HepG2 (cell line): ENCODE measurements around the gene SERPIND1. TPM values are rescaled to one million over a fixed set of nuclear protein-coding genes. Genes with fewer than 3 reads are reported as not detected.

ENCODE experiments used
- ARID2 ChIP-seq: sonication (generic); formaldehyde crosslinking; IDR thresholded peaks from 2 replicates; pipeline ENCODE4 v1.8.1; 2022; ENCODE audit warnings: mild to moderate bottlenecking, missing genetic modification reagents, borderline replicate concordance
- CCDC6 ChIP-seq: sonication (generic); formaldehyde crosslinking; IDR thresholded peaks from 2 replicates; pipeline ENCODE4 v1.8.1; 2022; ENCODE audit warnings: mild to moderate bottlenecking, missing genetic modification reagents, moderate library complexity
- ETV6 ChIP-seq: sonication (generic); formaldehyde crosslinking; conservative IDR thresholded peaks from 2 replicates; pipeline ENCODE4 v1.4.0; 2020; ENCODE audit warnings: missing genetic modification reagents
- KAT8 ChIP-seq: IDR thresholded peaks from 2 replicates; pipeline ENCODE4 v1.6.1; 2016; ENCODE audit warnings: missing genetic modification reagents, missing compliant biosample characterization
- MEIS2 ChIP-seq: sonication (generic); formaldehyde crosslinking; IDR thresholded peaks from 2 replicates; pipeline ENCODE4 v1.9.0; 2021; ENCODE audit warnings: mild to moderate bottlenecking, missing genetic modification reagents
- MXI1 ChIP-seq: IDR thresholded peaks from 3 replicates; pipeline ENCODE4 v1.6.1; 2012; ENCODE audit warnings: low read depth, low read length, inconsistent platforms, borderline replicate concordance
- POLR2AphosphoS2 ChIP-seq: IDR thresholded peaks from 2 replicates; pipeline ENCODE4 v1.6.1; 2011; ENCODE audit warnings: low read depth, low read length, improper control_type of control experiment
- PRMT3 ChIP-seq: sonication (generic); formaldehyde crosslinking; IDR thresholded peaks from 2 replicates; pipeline ENCODE4 v1.8.1; 2022; ENCODE audit warnings: low read depth, mild to moderate bottlenecking, moderate library complexity, missing genetic modification reagents, borderline replicate concordance
- ZMYM3 ChIP-seq: sonication (generic); formaldehyde crosslinking; IDR thresholded peaks from 2 replicates; pipeline ENCODE4 v1.5.1; 2020; ENCODE audit warnings: mild to moderate bottlenecking, missing genetic modification reagents
- ZNF850 ChIP-seq: sonication (generic); formaldehyde crosslinking; conservative IDR thresholded peaks from 2 replicates; pipeline ENCODE4 v1.9.0; 2021; ENCODE audit warnings: mild to moderate bottlenecking, missing genetic modification reagents
- ZNF879 ChIP-seq: sonication (generic); formaldehyde crosslinking; IDR thresholded peaks from 2 replicates; pipeline ENCODE4 v1.8.1; 2023; ENCODE audit warnings: missing genetic modification reagents
- ZSCAN29 ChIP-seq: sonication (generic); formaldehyde crosslinking; conservative IDR thresholded peaks from 2 replicates; pipeline ENCODE4 v1.4.0; 2020; ENCODE audit warnings: mild to moderate bottlenecking, missing genetic modification reagents
- polyA plus RNA-seq, 8 experiments: library from polyadenylated mRNA; depleted of rRNA in 3 of 8; stranded (reverse) in 7 of 8; unstranded in 1 of 8; fragments of >200 nt; fragmentation: Illumina TruSeq in 4 of 8; extraction: Trizol in 4 of 8; gene quantifications; 2 replicates each; pipeline versions ENCODE4 v1.2.1 to v1.2.3, GENCODE V29; 2011 to 2016; ENCODE audit warnings: low read depth in 4 of 8, missing spikeins in 1 of 8, mixed read lengths in 1 of 8; ENCODE audit not compliant: insufficient read depth in 1 of 8
- total RNA-seq, 5 experiments: library from RNA; depleted of rRNA; stranded (reverse); fragments of >200 nt; fragmentation: Illumina TruSeq; extraction: Trizol; gene quantifications; 2 replicates each; pipeline ENCODE4 v1.2.3, GENCODE V29; 2016; ENCODE audit warnings: low read depth in 1 of 5
- TF ChIP-seq, protein P1 (sequence below): sonication (generic); formaldehyde crosslinking; IDR thresholded peaks from 2 replicates; pipeline ENCODE4 v1.4.0; 2020; ENCODE audit warnings: missing genetic modification reagents, borderline replicate concordance
- TF ChIP-seq, protein P2 (sequence below): sonication (generic); formaldehyde crosslinking; IDR thresholded peaks from 2 replicates; pipeline ENCODE4 v1.5.0; 2020; ENCODE audit warnings: mild to moderate bottlenecking, missing genetic modification reagents, borderline replicate concordance
- TF ChIP-seq, protein P3 (sequence below): IDR thresholded peaks from 2 replicates; pipeline ENCODE4 v1.6.1; 2016; ENCODE audit warnings: mild to moderate bottlenecking, missing biosample characterization, missing genetic modification reagents
- TF ChIP-seq, protein P4 (sequence below): IDR thresholded peaks from 2 replicates; pipeline ENCODE4 v1.6.1; 2012; ENCODE audit warnings: low read depth, low read length, improper control_type of control experiment
- TF ChIP-seq, protein P5 (sequence below): sonication (generic); formaldehyde crosslinking; IDR thresholded peaks from 2 replicates; pipeline ENCODE4 v1.4.0; 2020; ENCODE audit warnings: low read depth, mild to moderate bottlenecking, missing genetic modification reagents
- TF ChIP-seq, protein P6 (sequence below): sonication (generic); formaldehyde crosslinking; conservative IDR thresholded peaks from 2 replicates; pipeline ENCODE4 v1.8.1; 2023; ENCODE audit warnings: missing genetic modification reagents

Gene SERPIND1
- total and polyA plus RNA-seq, 2 of the 13 experiments (the other 11 are each of a cell fraction or from before 2014, with no cell fraction given): 111 to 350 TPM

DNA sequence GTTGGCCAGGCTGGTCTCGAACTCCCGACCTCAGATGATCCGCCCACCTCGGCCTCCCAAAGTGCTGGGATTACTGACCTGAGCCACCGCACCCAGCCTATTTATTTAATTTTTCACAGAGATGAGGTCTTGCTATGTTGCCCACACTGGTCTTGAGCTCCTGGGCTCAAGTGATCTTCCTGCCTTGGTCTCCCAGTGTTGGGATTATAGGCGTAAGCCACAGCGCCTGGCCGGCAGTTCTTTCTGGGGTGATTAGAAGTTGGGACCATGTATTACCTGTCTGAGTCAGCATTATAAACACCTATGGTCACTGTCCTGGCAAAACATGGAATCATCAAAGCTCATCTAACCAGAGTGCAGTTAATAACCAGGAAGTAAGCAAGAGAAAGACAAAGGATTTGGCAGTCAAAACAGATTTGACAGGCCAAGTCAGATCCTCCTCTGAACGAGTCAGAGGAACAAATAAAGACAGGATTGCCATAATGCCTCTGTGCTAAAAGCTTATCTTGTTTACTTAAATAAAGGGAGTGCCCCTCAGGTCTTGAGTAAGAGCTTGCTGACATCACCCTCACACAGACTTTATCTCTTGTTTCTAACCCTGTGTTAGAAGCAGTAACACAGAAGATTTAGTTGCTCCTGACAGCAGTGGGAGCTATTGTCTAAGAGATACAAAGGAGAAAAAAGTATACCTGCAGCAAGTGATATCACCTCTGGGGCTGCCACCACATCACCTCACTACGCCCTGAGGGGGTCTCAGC lies 3.7 kb downstream of the SERPIND1 start (continued):
- TF ChIP-seq CCDC6: peak; percentile 72; the same call in 1 of the 2 replicates
- TF ChIP-seq ARID2 (CRISPR knock-in tag): no peak
- peak; percentile 95 for TF ChIP-seq MEIS2 (CRISPR knock-in tag)
- no peak for TF ChIP-seq ETV6 (CRISPR knock-in tag)
- TF ChIP-seq, protein P1, sequence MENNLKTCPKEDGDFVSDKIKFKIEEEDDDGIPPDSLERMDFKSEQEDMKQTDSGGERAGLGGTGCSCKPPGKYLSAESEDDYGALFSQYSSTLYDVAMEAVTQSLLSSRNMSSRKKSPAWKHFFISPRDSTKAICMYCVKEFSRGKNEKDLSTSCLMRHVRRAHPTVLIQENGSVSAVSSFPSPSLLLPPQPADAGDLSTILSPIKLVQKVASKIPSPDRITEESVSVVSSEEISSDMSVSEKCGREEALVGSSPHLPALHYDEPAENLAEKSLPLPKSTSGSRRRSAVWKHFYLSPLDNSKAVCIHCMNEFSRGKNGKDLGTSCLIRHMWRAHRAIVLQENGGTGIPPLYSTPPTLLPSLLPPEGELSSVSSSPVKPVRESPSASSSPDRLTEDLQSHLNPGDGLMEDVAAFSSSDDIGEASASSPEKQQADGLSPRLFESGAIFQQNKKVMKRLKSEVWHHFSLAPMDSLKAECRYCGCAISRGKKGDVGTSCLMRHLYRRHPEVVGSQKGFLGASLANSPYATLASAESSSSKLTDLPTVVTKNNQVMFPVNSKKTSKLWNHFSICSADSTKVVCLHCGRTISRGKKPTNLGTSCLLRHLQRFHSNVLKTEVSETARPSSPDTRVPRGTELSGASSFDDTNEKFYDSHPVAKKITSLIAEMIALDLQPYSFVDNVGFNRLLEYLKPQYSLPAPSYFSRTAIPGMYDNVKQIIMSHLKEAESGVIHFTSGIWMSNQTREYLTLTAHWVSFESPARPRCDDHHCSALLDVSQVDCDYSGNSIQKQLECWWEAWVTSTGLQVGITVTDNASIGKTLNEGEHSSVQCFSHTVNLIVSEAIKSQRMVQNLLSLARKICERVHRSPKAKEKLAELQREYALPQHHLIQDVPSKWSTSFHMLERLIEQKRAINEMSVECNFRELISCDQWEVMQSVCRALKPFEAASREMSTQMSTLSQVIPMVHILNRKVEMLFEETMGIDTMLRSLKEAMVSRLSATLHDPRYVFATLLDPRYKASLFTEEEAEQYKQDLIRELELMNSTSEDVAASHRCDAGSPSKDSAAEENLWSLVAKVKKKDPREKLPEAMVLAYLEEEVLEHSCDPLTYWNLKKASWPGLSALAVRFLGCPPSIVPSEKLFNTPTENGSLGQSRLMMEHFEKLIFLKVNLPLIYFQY (CRISPR knock-in tag): peak; percentile 55; the same call in 1 of the 2 replicates
- TF ChIP-seq, protein P2, sequence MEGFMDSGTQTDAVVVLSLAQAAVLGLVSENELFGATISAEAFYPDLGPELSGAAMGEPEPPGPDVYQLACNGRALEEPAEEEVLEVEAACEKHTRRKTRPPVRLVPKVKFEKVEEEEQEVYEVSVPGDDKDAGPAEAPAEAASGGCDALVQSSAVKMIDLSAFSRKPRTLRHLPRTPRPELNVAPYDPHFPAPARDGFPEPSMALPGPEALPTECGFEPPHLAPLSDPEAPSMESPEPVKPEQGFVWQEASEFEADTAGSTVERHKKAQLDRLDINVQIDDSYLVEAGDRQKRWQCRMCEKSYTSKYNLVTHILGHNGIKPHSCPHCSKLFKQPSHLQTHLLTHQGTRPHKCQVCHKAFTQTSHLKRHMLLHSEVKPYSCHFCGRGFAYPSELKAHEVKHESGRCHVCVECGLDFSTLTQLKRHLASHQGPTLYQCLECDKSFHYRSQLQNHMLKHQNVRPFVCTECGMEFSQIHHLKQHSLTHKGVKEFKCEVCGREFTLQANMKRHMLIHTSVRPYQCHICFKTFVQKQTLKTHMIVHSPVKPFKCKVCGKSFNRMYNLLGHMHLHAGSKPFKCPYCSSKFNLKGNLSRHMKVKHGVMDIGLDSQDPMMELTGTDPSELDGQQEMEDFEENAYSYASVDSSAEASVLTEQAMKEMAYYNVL (CRISPR knock-in tag): peak; percentile 85
- TF ChIP-seq, protein P3, sequence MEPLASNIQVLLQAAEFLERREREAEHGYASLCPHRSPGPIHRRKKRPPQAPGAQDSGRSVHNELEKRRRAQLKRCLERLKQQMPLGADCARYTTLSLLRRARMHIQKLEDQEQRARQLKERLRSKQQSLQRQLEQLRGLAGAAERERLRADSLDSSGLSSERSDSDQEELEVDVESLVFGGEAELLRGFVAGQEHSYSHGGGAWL: no peak
- no peak for TF ChIP-seq PRMT3
- TF ChIP-seq, protein P4, sequence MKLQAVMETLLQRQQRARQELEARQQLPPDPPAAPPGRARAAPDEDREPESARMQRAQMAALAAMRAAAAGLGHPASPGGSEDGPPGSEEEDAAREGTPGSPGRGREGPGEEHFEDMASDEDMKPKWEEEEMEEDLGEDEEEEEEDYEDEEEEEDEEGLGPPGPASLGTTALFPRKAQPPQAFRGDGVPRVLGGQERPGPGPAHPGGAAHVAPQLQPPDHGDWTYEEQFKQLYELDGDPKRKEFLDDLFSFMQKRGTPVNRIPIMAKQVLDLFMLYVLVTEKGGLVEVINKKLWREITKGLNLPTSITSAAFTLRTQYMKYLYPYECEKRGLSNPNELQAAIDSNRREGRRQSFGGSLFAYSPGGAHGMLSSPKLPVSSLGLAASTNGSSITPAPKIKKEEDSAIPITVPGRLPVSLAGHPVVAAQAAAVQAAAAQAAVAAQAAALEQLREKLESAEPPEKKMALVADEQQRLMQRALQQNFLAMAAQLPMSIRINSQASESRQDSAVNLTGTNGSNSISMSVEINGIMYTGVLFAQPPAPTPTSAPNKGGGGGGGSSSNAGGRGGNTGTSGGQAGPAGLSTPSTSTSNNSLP: peak; percentile 97
- TF ChIP-seq ZMYM3 (CRISPR knock-in tag): 0 out of 2 replicates have a peak, but pooled peaks have one; percentile 35
- no peak for TF ChIP-seq POLR2AphosphoS2
- TF ChIP-seq, protein P5, sequence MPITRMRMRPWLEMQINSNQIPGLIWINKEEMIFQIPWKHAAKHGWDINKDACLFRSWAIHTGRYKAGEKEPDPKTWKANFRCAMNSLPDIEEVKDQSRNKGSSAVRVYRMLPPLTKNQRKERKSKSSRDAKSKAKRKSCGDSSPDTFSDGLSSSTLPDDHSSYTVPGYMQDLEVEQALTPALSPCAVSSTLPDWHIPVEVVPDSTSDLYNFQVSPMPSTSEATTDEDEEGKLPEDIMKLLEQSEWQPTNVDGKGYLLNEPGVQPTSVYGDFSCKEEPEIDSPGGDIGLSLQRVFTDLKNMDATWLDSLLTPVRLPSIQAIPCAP: no peak
- no peak for TF ChIP-seq ZNF850 (CRISPR knock-in tag)
- TF ChIP-seq, protein P6, sequence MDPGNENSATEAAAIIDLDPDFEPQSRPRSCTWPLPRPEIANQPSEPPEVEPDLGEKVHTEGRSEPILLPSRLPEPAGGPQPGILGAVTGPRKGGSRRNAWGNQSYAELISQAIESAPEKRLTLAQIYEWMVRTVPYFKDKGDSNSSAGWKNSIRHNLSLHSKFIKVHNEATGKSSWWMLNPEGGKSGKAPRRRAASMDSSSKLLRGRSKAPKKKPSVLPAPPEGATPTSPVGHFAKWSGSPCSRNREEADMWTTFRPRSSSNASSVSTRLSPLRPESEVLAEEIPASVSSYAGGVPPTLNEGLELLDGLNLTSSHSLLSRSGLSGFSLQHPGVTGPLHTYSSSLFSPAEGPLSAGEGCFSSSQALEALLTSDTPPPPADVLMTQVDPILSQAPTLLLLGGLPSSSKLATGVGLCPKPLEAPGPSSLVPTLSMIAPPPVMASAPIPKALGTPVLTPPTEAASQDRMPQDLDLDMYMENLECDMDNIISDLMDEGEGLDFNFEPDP (CRISPR knock-in tag): no peak
- TF ChIP-seq ZNF879 (CRISPR knock-in tag): no peak
- peak; percentile 60; the same call in 1 of the 3 replicates for TF ChIP-seq MXI1
- TF ChIP-seq ZSCAN29 (CRISPR knock-in tag): 0 out of 2 replicates have a peak, but pooled peaks have one; percentile 31
- peak; percentile 73; the same call in 1 of the 2 replicates for TF ChIP-seq KAT8 (CRISPR knock-in tag)
